ENCODE results near the gene REPS2.
A peak's percentile ranks its signal among the peaks of the same experiment; 100 is the strongest.

The REPS2 gene

DNA sequence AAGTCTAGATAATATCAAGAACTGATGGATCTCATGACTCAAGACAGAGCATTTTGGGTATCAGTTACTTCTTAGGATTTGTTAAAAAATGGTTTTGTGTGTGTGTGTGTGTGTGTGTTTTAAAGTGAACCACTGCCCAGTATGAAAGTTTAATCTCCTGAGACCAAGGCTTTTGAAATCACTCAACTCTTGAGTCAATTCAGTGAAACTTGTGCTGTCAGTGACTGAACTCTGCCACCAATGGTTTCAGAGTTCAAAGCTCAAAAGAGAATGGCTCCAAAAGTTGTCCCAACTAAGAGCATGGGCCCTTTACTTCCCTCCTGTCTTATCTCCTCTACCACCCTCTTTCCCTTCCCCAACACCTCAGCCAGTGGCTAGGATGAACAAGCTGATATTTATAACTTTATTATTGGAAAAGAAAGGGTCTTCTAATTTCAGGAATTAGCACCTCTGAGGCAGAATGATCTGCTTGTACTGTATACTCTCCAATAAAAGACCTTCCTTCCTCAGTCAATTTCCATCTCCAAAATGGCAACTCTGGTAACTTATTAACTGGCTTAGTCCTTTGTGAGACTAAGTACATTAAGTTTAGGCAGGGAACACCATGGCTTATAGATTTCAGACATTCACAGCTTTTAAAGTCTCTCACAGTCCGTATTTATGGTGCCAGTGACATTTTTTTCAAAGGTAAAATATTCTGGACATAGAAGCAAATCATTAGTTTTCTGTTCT is 152.2 kb downstream of the REPS2 start:
- no peak for DNase-seq (ENCODE audit: low read depth)
- TF ChIP-seq, protein P1, sequence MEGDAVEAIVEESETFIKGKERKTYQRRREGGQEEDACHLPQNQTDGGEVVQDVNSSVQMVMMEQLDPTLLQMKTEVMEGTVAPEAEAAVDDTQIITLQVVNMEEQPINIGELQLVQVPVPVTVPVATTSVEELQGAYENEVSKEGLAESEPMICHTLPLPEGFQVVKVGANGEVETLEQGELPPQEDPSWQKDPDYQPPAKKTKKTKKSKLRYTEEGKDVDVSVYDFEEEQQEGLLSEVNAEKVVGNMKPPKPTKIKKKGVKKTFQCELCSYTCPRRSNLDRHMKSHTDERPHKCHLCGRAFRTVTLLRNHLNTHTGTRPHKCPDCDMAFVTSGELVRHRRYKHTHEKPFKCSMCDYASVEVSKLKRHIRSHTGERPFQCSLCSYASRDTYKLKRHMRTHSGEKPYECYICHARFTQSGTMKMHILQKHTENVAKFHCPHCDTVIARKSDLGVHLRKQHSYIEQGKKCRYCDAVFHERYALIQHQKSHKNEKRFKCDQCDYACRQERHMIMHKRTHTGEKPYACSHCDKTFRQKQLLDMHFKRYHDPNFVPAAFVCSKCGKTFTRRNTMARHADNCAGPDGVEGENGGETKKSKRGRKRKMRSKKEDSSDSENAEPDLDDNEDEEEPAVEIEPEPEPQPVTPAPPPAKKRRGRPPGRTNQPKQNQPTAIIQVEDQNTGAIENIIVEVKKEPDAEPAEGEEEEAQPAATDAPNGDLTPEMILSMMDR (conservative IDR thresholded peaks at IDR 0.05; ENCODE audit: low read depth, low read length): no peak
- H3K4me3 ChIP-seq (ENCODE audit: low read length): no peak overlapping the region

DNA sequence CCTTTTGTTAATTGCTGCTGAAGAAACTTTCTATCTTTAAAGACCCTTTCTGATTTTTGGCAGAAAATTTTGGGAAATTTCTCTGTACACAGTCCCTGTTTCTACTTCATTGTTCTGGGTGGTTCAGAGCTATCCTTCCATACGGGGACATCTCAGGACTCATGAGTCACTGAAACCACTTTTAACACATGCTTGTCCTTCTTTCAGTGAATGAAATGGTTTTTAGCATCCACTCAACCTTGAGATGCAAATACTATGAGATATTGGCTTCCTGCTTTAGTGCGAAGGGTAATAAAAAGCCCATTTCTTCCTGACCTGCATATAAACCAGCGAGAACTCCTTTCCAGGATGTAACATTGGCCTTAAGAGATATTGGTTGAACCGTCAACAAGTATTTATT is 158.0 kb downstream of the REPS2 start:
- no peak overlapping the region for H3K4me3 ChIP-seq (ENCODE audit: low read length)
- TF ChIP-seq, protein P1 (conservative IDR thresholded peaks at IDR 0.05; ENCODE audit: low read depth, low read length): no peak
- no peak for DNase-seq (ENCODE audit: low read depth)

DNA sequence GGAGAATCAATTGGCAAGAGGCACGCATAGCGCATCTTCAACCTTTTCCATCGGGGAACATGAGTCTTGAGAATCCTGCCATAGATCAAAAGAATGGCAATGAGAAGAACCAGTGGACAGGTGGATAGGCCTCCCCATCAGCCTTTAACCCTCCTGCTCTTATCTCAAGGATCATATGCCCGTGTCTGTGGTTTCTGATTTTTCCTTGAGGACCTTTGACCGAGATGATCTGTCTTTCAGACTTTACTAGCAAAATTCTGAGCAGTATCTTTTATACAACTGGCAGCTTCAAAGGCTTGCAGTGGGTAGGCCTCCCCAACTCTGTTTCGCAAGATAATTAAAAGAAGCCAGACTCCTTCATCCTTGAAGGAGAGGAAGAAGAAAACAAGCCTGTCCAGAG is 174.4 kb downstream of the REPS2 start:
- DNase-seq (ENCODE audit: low read depth): no peak
- TF ChIP-seq, protein P1 (conservative IDR thresholded peaks at IDR 0.05; ENCODE audit: low read depth, low read length): no peak

GRCh38 chrX:17154001-17154400 is 207.5 kb downstream of the REPS2 start:
- no peak overlapping the region for H3K4me3 ChIP-seq (ENCODE audit: low read length)
- TF ChIP-seq, protein P1 (conservative IDR thresholded peaks at IDR 0.05; ENCODE audit: low read depth, low read length): no peak
- DNase-seq (ENCODE audit: low read depth): no peak

More for the DNA sequence above, 174.4 kb downstream of the REPS2 start:
- no peak overlapping the region for H3K4me3 ChIP-seq (ENCODE audit: low read length)

- TF ChIP-seq, protein P1 (conservative IDR thresholded peaks at IDR 0.05; ENCODE audit: low read depth, low read length): peak; percentile 21
- no peak for DNase-seq (ENCODE audit: low read depth)
- no peak overlapping the region for H3K4me3 ChIP-seq (ENCODE audit: low read length)
Observed at GRCh38 chrX:17160975-17161374, 214.5 kb downstream of the REPS2 start.

- H3K4me3 ChIP-seq (ENCODE audit: low read length): no peak overlapping the region
- TF ChIP-seq, protein P1 (conservative IDR thresholded peaks at IDR 0.05; ENCODE audit: low read depth, low read length): no peak
- DNase-seq (ENCODE audit: low read depth): no peak
Observed at GRCh38 chrX:17161991-17162390, 215.5 kb downstream of the REPS2 start.

DNA sequence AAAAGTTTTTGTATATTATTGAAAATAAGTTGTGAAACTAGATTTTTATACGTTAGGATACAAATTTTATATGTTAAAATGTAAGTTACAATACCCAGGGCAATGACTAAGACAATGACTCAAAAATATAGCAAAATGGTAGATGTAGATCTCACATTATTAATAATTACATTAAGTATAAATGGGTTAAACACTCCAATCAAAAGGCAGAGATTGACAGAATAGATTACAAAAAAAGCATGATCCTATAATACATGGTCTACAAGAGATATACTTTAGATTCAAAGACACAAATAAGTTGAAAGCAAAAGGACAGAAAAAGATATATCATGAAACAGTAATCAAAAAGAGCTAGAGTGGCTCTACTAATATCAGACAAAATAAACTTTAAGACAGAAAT is 217.6 kb downstream of the REPS2 start:
- H3K4me3 ChIP-seq (ENCODE audit: low read length): no peak overlapping the region
- TF ChIP-seq, protein P1 (conservative IDR thresholded peaks at IDR 0.05; ENCODE audit: low read depth, low read length): no peak
- DNase-seq (ENCODE audit: low read depth): no peak

All from retinal pigment epithelial cell (primary cell).